Activated T-cell treated with anti-CD3 and anti-CD28 coated beads, Interleukin-2, amount 50 U/mL, for 24 hours (primary cell): Measurements from ENCODE around the gene ARHGEF7.

Experiments
- DNase-seq: peaks from one replicate; pipeline ENCODE4 v3.0.0-alpha.2; 2020
- H3K27ac Mint-ChIP-seq: 2 replicates; pipeline ENCODE4 v1.8.0; 2020; ENCODE audit warnings: mild to moderate bottlenecking, mixed read lengths
- H3K27me3 Mint-ChIP-seq: 2 replicates; pipeline ENCODE4 v1.8.0; 2020; ENCODE audit warnings: mixed read lengths
- H3K36me3 Mint-ChIP-seq: 2 replicates; pipeline ENCODE4 v1.8.0; 2020; ENCODE audit warnings: low read depth, mixed read lengths
- H3K4me1 Mint-ChIP-seq: 2 replicates; pipeline ENCODE4 v1.8.0; 2020; ENCODE audit warnings: low read depth, mixed read lengths
- H3K4me3 Mint-ChIP-seq: 2 replicates; pipeline ENCODE4 v1.8.0; 2020; ENCODE audit warnings: mild to moderate bottlenecking, moderate library complexity, mixed read lengths
- H3K9me3 Mint-ChIP-seq: 2 replicates; pipeline ENCODE4 v1.8.0; 2020; ENCODE audit warnings: mixed read lengths

Gene ARHGEF7

GRCh38 chr13:111202156-111202621, 87.1 kb downstream of the ARHGEF7 start:
- peaks cover 79% of the 10 kb centered on the region for H3K4me1 Mint-ChIP-seq
- no peaks in the 10 kb centered on the region for H3K9me3 Mint-ChIP-seq
- H3K4me3 Mint-ChIP-seq, result no peak overlapping the region
- no peaks in the 10 kb centered on the region for H3K27me3 Mint-ChIP-seq
- peak overlapping the region; percentile 57 for H3K27ac Mint-ChIP-seq
- H3K36me3 Mint-ChIP-seq, result peaks cover 59% of the 10 kb centered on the region
- no peak for DNase-seq

GRCh38 chr13:111202745-111203144, 87.6 kb downstream of the ARHGEF7 start:
- DNase-seq, result no peak
- H3K27ac Mint-ChIP-seq, result peak overlapping the region; percentile 57
- no peaks in the 10 kb centered on the region for H3K27me3 Mint-ChIP-seq

GRCh38 chr13:111203736-111204389, 88.8 kb downstream of the ARHGEF7 start:
- Mint-ChIP-seq H3K27ac (peak overlapping the region; percentile 53), H3K36me3 (peaks cover 57% of the 10 kb centered on the region), H3K9me3 (no peaks in the 10 kb centered on the region), H3K27me3 (no peaks in the 10 kb centered on the region), H3K4me3 (no peak overlapping the region), H3K4me1 (peaks cover 82% of the 10 kb centered on the region)
- DNase-seq, result no peak

More at GRCh38 chr13:111202745-111203144, 87.6 kb downstream of the ARHGEF7 start:
- Mint-ChIP-seq H3K9me3 (no peaks in the 10 kb centered on the region), H3K4me1 (peaks cover 80% of the 10 kb centered on the region), H3K36me3 (peaks cover 59% of the 10 kb centered on the region), H3K4me3 (no peak overlapping the region)

- Mint-ChIP-seq H3K4me3 (no peak overlapping the region), H3K27ac (peak overlapping the region; percentile 53), H3K4me1 (peaks cover 81% of the 10 kb centered on the region), H3K27me3 (no peaks in the 10 kb centered on the region), H3K9me3 (no peaks in the 10 kb centered on the region), H3K36me3 (peaks cover 52% of the 10 kb centered on the region)
- no peak for DNase-seq
Observed at GRCh38 chr13:111204438-111205177, 89.5 kb downstream of the ARHGEF7 start.

GRCh38 chr13:111206148-111206547, 91.0 kb downstream of the ARHGEF7 start:
- DNase-seq, result no peak
- peaks cover 79% of the 10 kb centered on the region for H3K4me1 Mint-ChIP-seq
- no peak overlapping the region for H3K4me3 Mint-ChIP-seq

GRCh38 chr13:111209613-111210012, 94.5 kb downstream of the ARHGEF7 start:
- Mint-ChIP-seq H3K36me3 (peaks cover 68% of the 10 kb centered on the region), H3K9me3 (no peaks in the 10 kb centered on the region), H3K4me1 (peaks cover 66% of the 10 kb centered on the region)

More at GRCh38 chr13:111206148-111206547, 91.0 kb downstream of the ARHGEF7 start:
- Mint-ChIP-seq H3K27ac (no peak overlapping the region), H3K27me3 (no peaks in the 10 kb centered on the region), H3K9me3 (no peaks in the 10 kb centered on the region), H3K36me3 (peaks cover 54% of the 10 kb centered on the region)

GRCh38 chr13:111210091-111210490, 95.0 kb downstream of the ARHGEF7 start:
- DNase-seq, result no peak
- peaks cover 67% of the 10 kb centered on the region for H3K4me1 Mint-ChIP-seq
- no peaks in the 10 kb centered on the region for H3K9me3 Mint-ChIP-seq
- H3K27me3 Mint-ChIP-seq, result no peaks in the 10 kb centered on the region
- H3K27ac Mint-ChIP-seq, result no peak overlapping the region
- H3K4me3 Mint-ChIP-seq, result no peak overlapping the region
- H3K36me3 Mint-ChIP-seq, result peaks cover 67% of the 10 kb centered on the region

More at GRCh38 chr13:111209613-111210012, 94.5 kb downstream of the ARHGEF7 start:
- peak overlapping the region; percentile 45 for H3K27ac Mint-ChIP-seq
- DNase-seq, result no peak
- no peak overlapping the region for H3K4me3 Mint-ChIP-seq
- H3K27me3 Mint-ChIP-seq, result no peaks in the 10 kb centered on the region

- Mint-ChIP-seq H3K27me3 (no peaks in the 10 kb centered on the region), H3K36me3 (peaks cover 60% of the 10 kb centered on the region), H3K27ac (peak overlapping the region; percentile 4), H3K4me3 (no peak overlapping the region), H3K4me1 (peaks cover 68% of the 10 kb centered on the region), H3K9me3 (no peaks in the 10 kb centered on the region)
- no peak for DNase-seq
Observed at GRCh38 chr13:111210544-111211469, 95.7 kb downstream of the ARHGEF7 start.

GRCh38 chr13:111211789-111212516, 96.8 kb downstream of the ARHGEF7 start:
- Mint-ChIP-seq H3K27me3 (no peaks in the 10 kb centered on the region), H3K4me1 (peaks cover 76% of the 10 kb centered on the region), H3K9me3 (no peaks in the 10 kb centered on the region), H3K36me3 (peaks cover 51% of the 10 kb centered on the region), H3K4me3 (no peak overlapping the region), H3K27ac (peak overlapping the region; percentile 38)
- DNase-seq, result no peak

GRCh38 chr13:111212517-111212873, 97.4 kb downstream of the ARHGEF7 start:
- peaks cover 74% of the 10 kb centered on the region for H3K4me1 Mint-ChIP-seq
- no peaks in the 10 kb centered on the region for H3K27me3 Mint-ChIP-seq
- no peak overlapping the region for H3K4me3 Mint-ChIP-seq
- peaks cover 50% of the 10 kb centered on the region for H3K36me3 Mint-ChIP-seq
- no peaks in the 10 kb centered on the region for H3K9me3 Mint-ChIP-seq
- no peak overlapping the region for H3K27ac Mint-ChIP-seq
- DNase-seq, result no peak

- H3K36me3 Mint-ChIP-seq, result peaks cover 51% of the 10 kb centered on the region
- H3K4me1 Mint-ChIP-seq, result peaks cover 63% of the 10 kb centered on the region
- H3K4me3 Mint-ChIP-seq, result no peak overlapping the region
- no peaks in the 10 kb centered on the region for H3K9me3 Mint-ChIP-seq
- DNase-seq, result no peak
- no peak overlapping the region for H3K27ac Mint-ChIP-seq
- no peaks in the 10 kb centered on the region for H3K27me3 Mint-ChIP-seq
Observed at GRCh38 chr13:111213964-111214726, 99.0 kb downstream of the ARHGEF7 start.

- H3K36me3 Mint-ChIP-seq, result peaks cover 55% of the 10 kb centered on the region
- DNase-seq, result no peak
- no peaks in the 10 kb centered on the region for H3K9me3 Mint-ChIP-seq
- H3K4me1 Mint-ChIP-seq, result peaks cover 56% of the 10 kb centered on the region
- H3K27ac Mint-ChIP-seq, result no peak overlapping the region
- H3K4me3 Mint-ChIP-seq, result no peak overlapping the region
- H3K27me3 Mint-ChIP-seq, result no peaks in the 10 kb centered on the region
Observed at GRCh38 chr13:111215081-111216047, 100.3 kb downstream of the ARHGEF7 start.
